HG02938 (cell line): ENCODE data around the gene URI1.
A peak's percentile ranks its signal among the peaks of the same experiment; 100 is the strongest.

Experiments used
- ATAC-seq: cut with Tn5 transposase; IDR thresholded peaks from one replicate; pipeline ENCODE4 v1.9.1; 2021; ENCODE audit warnings: mild to moderate bottlenecking, moderate library complexity; ENCODE audit not compliant: unreplicated experiment

Gene URI1

DNA sequence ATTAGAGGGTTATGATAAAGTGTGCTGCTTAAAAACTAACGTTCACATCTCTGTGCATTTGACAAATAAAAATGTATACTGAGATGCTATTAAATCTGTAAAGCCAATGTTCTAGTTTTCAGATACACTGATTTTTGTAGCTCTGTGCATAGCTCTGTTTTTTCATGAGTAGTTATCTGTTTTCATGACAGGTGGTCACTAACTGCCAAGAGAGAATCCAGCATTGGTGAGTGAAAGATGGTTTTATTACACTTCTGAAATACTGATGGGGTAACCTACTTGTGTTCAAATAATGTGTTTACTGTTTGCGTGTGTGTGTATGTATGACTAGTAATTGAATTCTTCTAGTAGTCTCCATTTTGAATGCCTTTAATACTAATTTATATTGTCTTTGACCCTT is 29.0 kb downstream of the URI1 start:
- ATAC-seq = no peak

DNA sequence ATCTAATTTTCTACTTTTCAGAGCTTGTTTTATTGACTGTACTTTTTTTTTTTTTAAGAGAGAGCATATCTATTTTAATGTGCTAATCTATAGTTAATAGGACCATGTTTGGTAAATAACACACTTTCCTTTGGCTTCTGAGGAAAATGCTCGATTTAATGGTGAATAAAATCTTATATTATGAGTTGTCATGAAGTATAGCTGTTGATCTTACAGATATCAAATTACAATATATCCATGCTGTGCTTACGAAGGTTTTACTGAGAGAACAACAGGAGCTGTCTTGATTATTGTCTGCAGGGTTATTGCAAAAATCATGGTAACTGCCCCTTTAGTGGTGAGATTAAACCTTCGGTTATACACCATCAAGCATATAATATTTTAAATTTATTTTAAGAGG is 29.6 kb downstream of the URI1 start:
- no peak for ATAC-seq

DNA sequence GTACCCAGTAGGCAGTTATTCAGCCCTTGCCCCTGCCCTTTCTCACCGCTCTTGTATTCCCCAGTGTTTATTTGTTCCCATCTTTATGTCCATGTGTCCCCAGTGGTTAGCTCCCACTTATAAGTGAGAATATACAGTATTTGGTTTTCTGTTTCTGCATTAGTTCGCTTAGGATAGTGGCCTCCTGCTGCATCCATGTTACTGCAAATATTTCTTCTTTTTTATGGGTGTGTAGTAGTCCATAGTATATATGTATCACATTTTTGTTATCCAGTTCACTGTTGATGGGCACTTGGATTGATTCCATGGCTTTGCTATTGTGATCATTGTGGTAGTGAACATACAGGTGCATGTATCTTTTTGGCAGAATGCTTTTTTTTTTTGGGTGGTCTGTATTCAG is 32.7 kb downstream of the URI1 start:
- no peak for ATAC-seq

- ATAC-seq = no peak
Observed at GRCh38 chr19:29976151-29976943, 34.3 kb downstream of the URI1 start.

- no peak for ATAC-seq
Observed at GRCh38 chr19:29978080-29978479, 36.0 kb downstream of the URI1 start.

- no peak for ATAC-seq
Observed at GRCh38 chr19:29983568-29983967, 41.5 kb downstream of the URI1 start.

GRCh38 chr19:29985196-29985595 is 43.2 kb downstream of the URI1 start:
- ATAC-seq = no peak

DNA sequence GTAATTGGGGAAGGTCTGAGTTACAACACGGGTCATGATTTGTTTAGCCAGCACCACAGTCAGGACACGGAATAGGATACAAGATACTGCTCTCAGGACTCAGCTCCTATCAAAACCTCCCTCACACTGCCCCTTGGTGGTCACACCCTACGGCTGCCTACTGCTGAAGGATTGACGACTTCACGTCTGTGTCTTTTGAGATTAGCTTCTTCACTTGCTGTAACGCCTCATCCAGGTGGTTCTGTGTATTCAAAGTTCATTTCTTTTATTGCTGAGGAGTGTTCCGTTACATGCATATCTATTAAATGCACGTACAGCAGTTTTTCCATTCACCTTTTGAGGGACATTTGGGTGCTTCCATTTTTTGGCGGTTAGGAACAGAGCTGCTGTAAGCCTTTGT is 46.3 kb downstream of the URI1 start:
- ATAC-seq = no peak

GRCh38 chr19:29992233-29992867 is 50.3 kb downstream of the URI1 start:
- no peak for ATAC-seq

DNA sequence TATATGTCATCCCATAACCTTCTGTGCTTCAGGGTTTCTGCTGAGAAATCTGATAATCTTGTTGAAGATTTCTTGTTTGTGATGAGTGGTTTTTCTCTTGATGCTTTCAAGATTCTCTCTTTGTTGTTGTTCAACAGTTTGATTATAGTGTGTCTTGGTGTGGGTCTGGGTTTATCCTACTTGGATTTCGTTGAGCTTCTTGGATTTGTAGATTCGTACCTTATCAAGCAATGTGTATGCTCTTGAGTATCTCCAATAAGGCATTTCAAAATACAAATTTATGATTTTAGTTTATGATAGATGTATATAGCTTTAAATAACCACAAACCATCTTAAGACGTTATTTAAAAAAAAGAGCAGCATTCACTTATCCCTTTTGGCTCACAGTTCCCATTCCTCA is 57.5 kb downstream of the URI1 start:
- ATAC-seq = no peak

DNA sequence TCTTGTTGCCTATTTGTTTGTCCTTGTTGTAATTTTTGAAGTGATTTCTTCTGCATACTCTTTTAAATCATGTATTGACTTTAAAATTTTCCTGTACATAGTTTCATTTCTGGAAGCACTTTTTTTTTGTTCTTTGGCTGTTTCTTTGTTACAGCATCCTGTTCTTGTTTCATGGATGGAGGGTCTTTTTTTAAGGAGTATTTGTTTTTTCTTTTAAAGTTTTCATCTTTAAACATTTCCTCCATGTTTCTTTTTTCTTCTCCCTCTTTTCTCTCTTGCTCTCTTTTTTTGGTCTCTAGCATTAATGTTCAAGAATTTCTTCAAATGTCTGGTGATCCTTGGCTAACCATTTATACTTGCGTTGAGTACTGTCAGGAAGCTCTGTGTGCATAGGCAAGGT is 58.8 kb downstream of the URI1 start:
- ATAC-seq = no peak

DNA sequence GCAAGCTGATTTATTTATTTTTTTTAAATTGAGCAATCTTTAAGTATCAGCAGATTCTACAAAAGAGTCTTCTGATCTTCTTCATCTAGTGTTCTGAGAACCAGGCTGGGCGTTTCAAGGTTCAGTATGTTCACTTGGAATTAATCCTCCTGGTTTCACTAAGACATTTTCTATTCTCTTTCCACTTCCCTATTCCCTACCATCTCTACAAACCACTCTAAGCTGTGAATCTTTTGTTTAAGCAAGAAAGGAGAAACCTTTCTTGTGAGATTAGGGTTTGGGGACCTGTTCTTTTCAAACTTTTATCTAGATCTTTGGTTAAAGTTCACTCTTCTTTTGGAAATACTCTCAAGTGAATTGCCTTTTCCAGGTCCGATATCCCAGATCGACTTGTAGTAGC is 59.3 kb downstream of the URI1 start:
- no peak for ATAC-seq

DNA sequence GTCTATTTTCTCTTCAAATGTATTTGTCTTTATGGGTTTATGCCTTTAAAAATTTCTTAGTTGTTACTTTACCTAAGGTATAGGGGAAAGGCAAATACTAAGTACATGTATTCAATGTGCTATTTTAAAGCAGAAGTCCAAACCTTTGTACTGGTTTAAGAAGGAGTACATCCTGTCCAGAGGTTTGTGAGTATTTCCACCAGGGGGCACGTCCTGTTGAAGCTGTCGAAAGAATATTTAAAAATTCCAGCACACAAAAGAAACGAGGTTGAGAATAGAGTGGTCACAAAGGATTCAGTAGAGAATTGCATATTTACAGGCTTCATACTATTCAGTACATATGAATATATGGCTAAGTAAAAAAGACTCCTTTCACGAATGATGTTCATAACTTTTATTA is 59.8 kb downstream of the URI1 start:
- ATAC-seq = no peak

DNA sequence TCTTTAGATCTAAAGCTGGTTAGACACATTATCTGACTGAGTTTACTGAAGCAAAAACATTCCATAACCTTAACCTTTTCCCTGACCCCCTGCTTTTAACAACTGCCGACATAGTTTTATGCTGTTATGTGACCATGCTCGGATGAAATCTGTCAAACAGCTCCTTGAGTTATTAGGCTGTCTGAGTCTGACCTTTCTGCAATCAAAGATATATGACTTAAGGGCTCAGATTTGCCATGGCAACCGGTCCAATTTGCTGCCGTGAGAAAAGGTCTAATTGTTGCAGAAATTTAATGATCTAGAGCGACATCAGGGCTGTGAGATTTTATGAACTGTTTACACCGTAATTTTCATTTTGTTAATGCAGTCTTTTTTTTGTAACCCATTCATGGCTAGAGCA is 61.8 kb downstream of the URI1 start:
- no peak for ATAC-seq

DNA sequence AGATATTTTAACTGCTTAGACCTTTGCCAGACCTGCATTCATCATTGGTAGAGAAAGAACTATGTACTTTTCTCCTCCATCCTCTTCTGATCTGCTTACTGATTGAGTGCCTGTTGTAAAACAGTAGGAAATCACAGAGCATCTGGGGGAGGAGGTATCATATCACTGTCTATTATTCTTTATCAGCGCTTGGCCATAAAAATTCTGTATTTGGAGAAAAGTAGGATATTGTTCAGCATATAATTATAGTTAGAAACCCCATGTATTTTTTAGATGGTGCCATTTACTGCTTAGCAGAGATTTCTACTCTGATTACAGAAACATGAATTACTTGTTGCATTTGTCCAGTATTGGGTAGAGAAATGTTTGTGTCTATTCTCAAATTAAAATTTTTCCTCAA is 62.4 kb downstream of the URI1 start:
- ATAC-seq = no peak

DNA sequence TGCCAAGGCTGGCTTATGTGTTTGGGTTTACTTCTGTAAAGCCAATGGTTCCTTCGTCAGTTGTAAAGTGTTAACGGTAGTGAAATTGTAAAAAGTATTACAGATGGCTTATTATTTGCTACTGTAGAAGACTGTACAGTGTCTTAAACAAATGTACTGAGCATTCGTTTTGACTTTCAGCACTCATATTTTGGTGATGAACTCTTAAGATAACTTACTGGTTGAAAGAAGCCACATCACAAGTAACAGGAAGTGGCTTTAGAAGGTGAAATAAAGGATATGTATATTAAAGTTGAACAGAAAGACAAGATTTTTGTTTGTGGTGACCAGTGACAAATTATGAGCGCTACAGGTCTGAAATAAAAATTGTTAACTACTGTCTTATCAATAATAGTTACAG is 64.2 kb downstream of the URI1 start:
- ATAC-seq = no peak

- no peak for ATAC-seq
Observed at GRCh38 chr19:30008169-30008568, 66.1 kb downstream of the URI1 start.

GRCh38 chr19:30009013-30009412 is 67.0 kb downstream of the URI1 start:
- no peak for ATAC-seq

- no peak for ATAC-seq
Observed at GRCh38 chr19:30011051-30011578, 69.1 kb downstream of the URI1 start.

GRCh38 chr19:30014770-30015169 is 72.7 kb downstream of the URI1 start:
- ATAC-seq = no peak

DNA sequence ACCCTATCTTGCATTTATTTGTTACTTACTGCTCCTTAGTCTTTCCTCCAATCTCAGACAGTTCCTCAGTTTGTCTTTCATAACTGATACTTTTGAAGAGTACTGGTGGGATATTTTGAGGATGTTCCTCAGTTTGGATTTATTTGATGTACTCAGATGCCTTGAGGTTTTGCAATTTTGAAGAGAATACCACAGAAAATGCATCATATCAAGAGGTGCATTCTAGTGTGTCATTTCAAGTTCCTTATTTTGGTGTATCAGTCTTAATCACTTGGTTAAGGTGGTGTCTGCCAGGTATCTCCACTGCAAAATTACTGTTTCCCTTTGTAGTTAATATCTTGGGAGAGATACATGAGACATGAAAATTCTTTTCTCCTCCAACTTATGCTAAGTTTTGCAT is 75.1 kb downstream of the URI1 start:
- ATAC-seq = peak; percentile 68

DNA sequence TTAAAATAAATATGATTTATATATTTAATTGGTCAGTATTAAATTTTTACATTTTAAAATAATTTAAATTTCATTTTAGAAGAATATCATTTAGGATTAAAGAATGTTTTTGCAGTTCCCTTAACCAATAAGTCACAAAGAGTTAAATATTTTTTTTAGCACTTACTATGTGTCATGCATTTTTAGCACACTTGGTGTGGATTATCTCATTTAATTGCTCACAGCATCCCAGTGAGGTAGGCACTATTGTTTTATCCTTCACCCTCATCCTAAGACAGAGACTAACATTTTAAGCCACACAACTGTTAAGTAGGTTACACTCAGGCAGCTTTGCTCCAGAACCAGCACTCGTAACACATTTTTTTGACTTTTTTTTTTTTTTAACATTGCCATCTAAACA is 78.2 kb downstream of the URI1 start:
- ATAC-seq = no peak

- ATAC-seq = no peak
Observed at GRCh38 chr19:30022659-30023058, 80.6 kb downstream of the URI1 start.
